ENCODE measurements around the gene CACNB4. TPM values are rescaled to one million over a fixed set of nuclear protein-coding genes. Genes with fewer than 3 reads are reported as not detected.

Gene CACNB4
- total and polyA plus RNA-seq, 2 of the 4 experiments (the other 2 are of a cell fraction), result 0.12 to 0.36 TPM

- H4K20me1 ChIP-seq (ENCODE audit: insufficient read depth, low read length), result no peaks in the 10 kb centered on the region
- H3K9me3 ChIP-seq (ENCODE audit: control insufficient read depth, insufficient read depth, low read length), result no peaks in the 10 kb centered on the region
- H3K23ac ChIP-seq (ENCODE audit: low read depth, low read length), result no peak overlapping the region
- dilution Hi-C loops (cut with HindIII; ENCODE audit: low sequenced_read_pairs, unreplicated experiment), result no loop called here
- no peak overlapping the region for H3K27ac ChIP-seq (ENCODE audit: insufficient read depth, low read length)
- BruUV-seq (replicated peaks), result no TSS peak
- no peak overlapping the region for H3K56ac ChIP-seq (ENCODE audit: extremely low read depth, insufficient read depth, low read length)
- H3K14ac ChIP-seq (replicated peaks; ENCODE audit: low read depth, low read length), result no peak overlapping the region
- H3K4me3 ChIP-seq (ENCODE audit: insufficient read depth, low read depth, low read length), result no peak overlapping the region
- intact Hi-C loops (cut with micrococcal nuclease), result no loop called here
- no peaks in the 10 kb centered on the region; the same call in none of the 2 replicates for H3K27me3 ChIP-seq (ENCODE audit: control insufficient read depth, insufficient read depth, low read length)
- H3K36me3 ChIP-seq (ENCODE audit: control insufficient read depth, insufficient read depth, low read length), result no peaks in the 10 kb centered on the region
- no peak overlapping the region for H4K5ac ChIP-seq (ENCODE audit: low read depth, low read length)
- no peak overlapping the region for H3K4ac ChIP-seq (ENCODE audit: low read depth, low read length)
- POLR2A ChIA-PET (ENCODE audit: unreplicated experiment), result no interaction called here
- H2BK20ac ChIP-seq (ENCODE audit: low read depth, low read length), result no peak overlapping the region
- no peak overlapping the region for H2BK15ac ChIP-seq (ENCODE audit: low read depth, low read length)
- H3K79me1 ChIP-seq (ENCODE audit: low read depth in 1 of 2, low read length in 2 of 2), result no peaks in the 10 kb centered on the region
- H3K4me2 ChIP-seq (ENCODE audit: low read depth, low read length), result no peak overlapping the region
- DNase-seq (no peak), ATAC-seq (ENCODE audit: low read depth) (no peak)
- TF ChIP-seq SMC3 (IDR thresholded peaks at IDR 0.05; ENCODE audit: low read depth, low read length), result no peak
- TF ChIP-seq RCOR1 (IDR thresholded peaks at IDR 0.05; ENCODE audit: insufficient replicate concordance, low read length), result no peak
- TF ChIP-seq BHLHE40 (IDR thresholded peaks at IDR 0.05; ENCODE audit: low read depth, low read length), result no peak
- no peak for TF ChIP-seq NFE2L2 (IDR thresholded peaks at IDR 0.05; ENCODE audit: low read depth, low read length)
- no peak for TF ChIP-seq MXI1 (IDR thresholded peaks at IDR 0.05; ENCODE audit: borderline replicate concordance, low read depth, low read length)
- no peak for TF ChIP-seq RAD21 (IDR thresholded peaks at IDR 0.05; ENCODE audit: low read length)
- no peak for TF ChIP-seq POLR2A (IDR thresholded peaks at IDR 0.05; ENCODE audit: low read depth, low read length)
- no peak for TF ChIP-seq MAFK (IDR thresholded peaks at IDR 0.05; ENCODE audit: low read depth, low read length)
- TF ChIP-seq RFX5 (IDR thresholded peaks at IDR 0.05; ENCODE audit: low read depth, low read length), result no peak
- TF ChIP-seq FOS (IDR thresholded peaks at IDR 0.05; ENCODE audit: low read depth, low read length), result no peak
- TF ChIP-seq MAZ (IDR thresholded peaks at IDR 0.05; ENCODE audit: borderline replicate concordance, low read depth, low read length), result no peak
- no peak for TF ChIP-seq CEBPB (IDR thresholded peaks at IDR 0.05; ENCODE audit: low read depth, low read length)
- no peak for TF ChIP-seq CTCF (conservative IDR thresholded peaks at IDR 0.05; ENCODE audit: low read depth, low read length)
- no peak for TF ChIP-seq CHD1 (IDR thresholded peaks at IDR 0.05; ENCODE audit: low read depth, low read length)
- TF ChIP-seq USF2 (IDR thresholded peaks at IDR 0.05; ENCODE audit: low read depth, low read length), result no peak
- TF ChIP-seq ELK1 (IDR thresholded peaks at IDR 0.05; ENCODE audit: borderline replicate concordance, low read depth, low read length), result no peak
- H2AK5ac ChIP-seq (ENCODE audit: low read depth, low read length), result no peak overlapping the region
- H4K91ac ChIP-seq (ENCODE audit: insufficient read depth, low read depth, low read length), result no peak overlapping the region
- H2AFZ ChIP-seq (replicated peaks; ENCODE audit: low read length, poor library complexity), result no peak overlapping the region
- no peak overlapping the region for H2BK5ac ChIP-seq (ENCODE audit: low read depth, low read length, poor library complexity, severe bottlenecking)
- H3K4me1 ChIP-seq (ENCODE audit: control insufficient read depth, insufficient read depth, low read length), result peaks cover 8% of the 10 kb centered on the region
- CTCF ChIA-PET, result no interaction called here
- in situ Hi-C loops (cut with MboI; ENCODE audit: low sequenced_read_pairs), result no loop called here
- WGBS, 2 experiments (ENCODE audit: extremely low coverage in 2 of 2, insufficient read length in 1 of 2), result no CpG with 5 or more reads among the region's 3 CpGs
- H3K18ac ChIP-seq (ENCODE audit: low read depth, low read length), result no peak overlapping the region
- H2AK9ac ChIP-seq (replicated peaks; ENCODE audit: low read depth, low read length, poor library complexity), result no peak overlapping the region
- no peak overlapping the region for H4K8ac ChIP-seq (ENCODE audit: low read depth in 2 of 2, low read length in 2 of 2)
- no peak overlapping the region for H3K9ac ChIP-seq (ENCODE audit: low read depth, low read length)
- peaks cover 3% of the 10 kb centered on the region; the same call in 1 of the 2 replicates for H3K9me1 ChIP-seq (ENCODE audit: insufficient read depth, low read length)
- no peak overlapping the region for H2BK120ac ChIP-seq (ENCODE audit: low read depth, low read length)
These were observed 34.8 kb downstream of the CACNB4 start for GRCh38 chr2:152064001-152064400.
